H1 (cell line): ENCODE data around the gene NUP205. TPM values are rescaled to one million over a fixed set of nuclear protein-coding genes. Genes with fewer than 3 reads are reported as not detected.

Source experiments
- CTCF ChIP-seq, 3 experiments: IDR thresholded peaks; 1 replicate in 2 of 3; 2 replicates in 1 of 3; pipeline versions ENCODE4 v1.5.1 to v1.6.1; 2011; ENCODE audit warnings: low read length in 3 of 3, mild to moderate bottlenecking in 3 of 3, inconsistent platforms in 2 of 3, low read depth in 1 of 3, moderate library complexity in 1 of 3; ENCODE audit not compliant: insufficient read depth in 1 of 3; ENCODE audit errors: control extremely low read depth in 1 of 3
- GTF2F1 ChIP-seq: IDR thresholded peaks from 2 replicates; pipeline ENCODE4 v1.6.1; 2012; ENCODE audit warnings: low read depth, low read length, improper control_type of control experiment, borderline replicate concordance
- NRF1 ChIP-seq: IDR thresholded peaks from 2 replicates; pipeline ENCODE4 v1.6.1; 2011; ENCODE audit warnings: mild to moderate bottlenecking, low read depth, low read length, improper control_type of control experiment
- SP1 ChIP-seq: IDR thresholded peaks from 2 replicates; pipeline ENCODE4 v1.6.1; 2011; ENCODE audit warnings: low read depth, low read length
- SRF ChIP-seq: IDR thresholded peaks from 2 replicates; pipeline ENCODE4 v1.6.1; 2011; ENCODE audit warnings: mild to moderate bottlenecking, low read depth, low read length, moderate library complexity
- TEAD4 ChIP-seq: IDR thresholded peaks from 2 replicates; pipeline ENCODE4 v1.6.1; 2012; ENCODE audit warnings: low read depth, low read length, inconsistent platforms, mixed read lengths
- polyA plus RNA-seq, 7 experiments: library from polyadenylated mRNA; depleted of rRNA in 3 of 7; stranded (reverse) in 5 of 7; unstranded in 2 of 7; fragments of >200 nt in 5 of 7; fragments of 200-250 nt in 2 of 7; gene quantifications; 1 replicate in 5 of 7; 2 replicates in 1 of 7; 4 replicates in 1 of 7; pipeline versions ENCODE4 v1.2.1 to v1.2.3, GENCODE V29; 2011 to 2013; ENCODE audit warnings: missing spikeins in 2 of 7, mixed read lengths in 2 of 7
- total RNA-seq: library from RNA; stranded (reverse); fragmentation: NEBNext Ultra II Directional; extraction: Animal tissue kit (Norgen Biotek cat#: 25700); gene quantifications from 2 replicates; pipeline ENCODE4 v1.2.1, GENCODE V29; 2021

NUP205 gene
- total and polyA plus RNA-seq, 2 of the 8 experiments (the other 6 are each of a cell fraction or from before 2014, with no cell fraction given), result 148 to 216 TPM

GRCh38 chr7:135644729-135645128 is 87.0 kb downstream of the NUP205 start (continued):
- TF ChIP-seq CTCF (IDR thresholded peaks at IDR 0.05; ENCODE audit: control extremely low read depth in 1 of 3, insufficient read depth in 1 of 3, low read depth in 1 of 3, low read length in 3 of 3) (no peak), SP1 (no peak), SRF (no peak), GTF2F1 (no peak), NRF1 (no peak), TEAD4 (no peak)
